A549 (cell line): ENCODE data around the gene TLR6. TPM values are rescaled to one million over a fixed set of nuclear protein-coding genes. Genes with fewer than 3 reads are reported as not detected.

Experiments
- ATAC-seq, 2 experiments: fragments of 200-7000 bp in 1 of 2; fragments of >200 bp in 1 of 2; cut with Nextera tagmentation in 1 of 2; cut with Tn5 transposase in 1 of 2; 3 replicates each; pipeline versions ENCODE4 v1.8.0 to v1.9.1; 2018 to 2020; ENCODE audit warnings: mild to moderate bottlenecking in 1 of 2, moderate library complexity in 1 of 2
- CTCF ChIA-PET: fragments of 300-600 bp; sonication (Branson Sonifier 250); formaldehyde crosslinking; extraction: SDS; loops from one replicate; lab custom pipeline; 2021; ENCODE audit warnings: antibody characterized with exemption, inconsistent platforms; lab: Yijun Ruan, JAX
- POLR2A ChIA-PET: fragments of 350-600 bp; formaldehyde crosslinking; extraction: SDS; loops from one replicate; lab custom pipeline; 2021; ENCODE audit warnings: antibody characterized with exemption, inconsistent platforms; lab: Yijun Ruan, JAX
- DNase-seq, 2 experiments: peaks; one replicate each; pipeline versions ENCODE4 v3.0.0 to v3.0.0-alpha.2; 2011 to 2016; ENCODE audit warnings: low read depth in 1 of 2, low spot score in 1 of 2
- FAIRE-seq: peaks from 2 replicates; lab custom pipeline; 2011; peaks lifted over from hg19 to GRCh38; lab: Jason Lieb, UNC
- H3K27ac ChIP-seq, 2 experiments: fragments of >200 bp; sonication (Bioruptor Twin); formaldehyde crosslinking; 3 replicates each; pipeline ENCODE4 v1.5.1; 2016 to 2017
- H3K4me1 ChIP-seq: fragments of >200 bp; sonication (Bioruptor Twin); formaldehyde crosslinking; 3 replicates; pipeline ENCODE4 v1.6.1; 2016
- H3K4me2 ChIP-seq: fragments of >200 bp; sonication (Bioruptor Twin); formaldehyde crosslinking; 3 replicates; pipeline ENCODE4 v1.6.1; 2016
- H3K4me3 ChIP-seq: fragments of >200 bp; sonication (Bioruptor Twin); formaldehyde crosslinking; 3 replicates; pipeline ENCODE4 v1.5.1; 2016
- H3K9me3 ChIP-seq: fragments of >200 bp; sonication (Bioruptor Twin); formaldehyde crosslinking; 3 replicates; pipeline ENCODE4 v1.6.1; 2016
- BCL3 ChIP-seq: fragments of >200 bp; sonication (Bioruptor Twin); formaldehyde crosslinking; IDR thresholded peaks from 3 replicates; pipeline ENCODE4 v1.6.1; 2016
- BHLHE40 ChIP-seq: IDR thresholded peaks from 2 replicates; pipeline ENCODE4 v1.6.1; 2012; ENCODE audit warnings: low read depth, low read length, inconsistent platforms
- CHD2 ChIP-seq: fragments of 150-350 bp; IDR thresholded peaks from 2 replicates; pipeline ENCODE4 v1.6.1; 2014; ENCODE audit warnings: low read length; ENCODE audit not compliant: partially characterized antibody
- FOSB ChIP-seq: fragments of 250-450 bp; sonication (Bioruptor Pico); IDR thresholded peaks from 2 replicates; pipeline ENCODE4 v1.5.0; 2020; ENCODE audit warnings: mild to moderate bottlenecking, moderate library complexity
- MAFK ChIP-seq: fragments of 450-650 bp; IDR thresholded peaks from 2 replicates; pipeline ENCODE4 v1.6.1; 2014; ENCODE audit not compliant: partially characterized antibody
- MAX ChIP-seq: IDR thresholded peaks from 2 replicates; pipeline ENCODE4 v1.6.1; 2012
- MAZ ChIP-seq: fragments of 150-350 bp; IDR thresholded peaks from 2 replicates; pipeline ENCODE4 v1.6.1; 2014; ENCODE audit warnings: antibody characterized with exemption, low read depth, low read length, borderline replicate concordance
- MYC ChIP-seq: IDR thresholded peaks from 2 replicates; pipeline ENCODE4 v1.6.1; 2012; ENCODE audit warnings: mild to moderate bottlenecking, inconsistent platforms, low read length, improper control_type of control experiment, borderline replicate concordance
- NFE2L2 ChIP-seq: fragments of 150-350 bp; conservative IDR thresholded peaks from 2 replicates; pipeline ENCODE4 v1.6.1; 2014; ENCODE audit warnings: low read length
- PHF8 ChIP-seq: fragments of 200-600 bp; sonication (generic); IDR thresholded peaks from 2 replicates; pipeline ENCODE4 v1.6.1; 2016; ENCODE audit warnings: low read depth, mild to moderate bottlenecking, antibody characterized with exemption, moderate library complexity, borderline replicate concordance
- POLR2AphosphoS2 ChIP-seq: conservative IDR thresholded peaks from 2 replicates; pipeline ENCODE4 v1.6.1; 2012; ENCODE audit warnings: low read length, improper control_type of control experiment, inconsistent platforms
- RAD21 ChIP-seq, 2 experiments: fragments of >200 bp in 1 of 2; sonication (Bioruptor Twin) in 1 of 2; formaldehyde crosslinking in 1 of 2; IDR thresholded peaks in 1 of 2; conservative IDR thresholded peaks in 1 of 2; 2 replicates in 1 of 2; 3 replicates in 1 of 2; pipeline ENCODE4 v1.6.1; 2012 to 2018; ENCODE audit warnings: inconsistent platforms in 1 of 2
- SMC3 ChIP-seq: fragments of >200 bp; sonication (Bioruptor Twin); formaldehyde crosslinking; IDR thresholded peaks from 3 replicates; pipeline ENCODE4 v1.6.1; 2018; ENCODE audit warnings: inconsistent platforms
- TP53 ChIP-seq: fragments of 250-450 bp; sonication (Bioruptor Pico); IDR thresholded peaks from 2 replicates; pipeline ENCODE4 v1.5.0; 2021; ENCODE audit warnings: mild to moderate bottlenecking, moderate library complexity
- ZFP36 ChIP-seq: fragments of 450-650 bp; IDR thresholded peaks from 2 replicates; pipeline ENCODE4 v1.6.1; 2014; ENCODE audit warnings: borderline replicate concordance; ENCODE audit not compliant: partially characterized antibody
- WGBS: methylation state at CpG from one replicate; pipeline ENCODE4 v1.1.6; 2017; ENCODE audit errors: missing lambda C conversion rate; 5-methylcytosine and 5-hydroxymethylcytosine counted together
- polyA minus RNA-seq: library from RNA; depleted of rRNA, polyadenylated mRNA; stranded (reverse); fragments of >200 nt; gene quantifications from 2 replicates; pipeline ENCODE4 v1.2.3, GENCODE V29; 2011; rRNA and poly(A)+ RNA removed
- polyA plus RNA-seq, 4 experiments: library from polyadenylated mRNA; depleted of rRNA in 3 of 4; stranded (reverse); fragments of >200 nt; fragmentation: RNase III in 1 of 4; extraction: RNeasy Plus Mini Kit Qiagen cat#74134 plus additional on column Dnase treatment in 1 of 4; gene quantifications; 2 replicates in 3 of 4; 3 replicates in 1 of 4; pipeline ENCODE4 v1.2.3, GENCODE V29; 2011 to 2017
- TF ChIP-seq, protein P1 (sequence below): fragments of >200 bp; sonication (Bioruptor Twin); formaldehyde crosslinking; IDR thresholded peaks from 2 replicates; pipeline ENCODE4 v1.6.1; 2016
- TF ChIP-seq, protein P2 (sequence below): fragments of >200 bp; sonication (Bioruptor Twin); formaldehyde crosslinking; IDR thresholded peaks from 3 replicates; pipeline ENCODE4 v1.5.1; 2016
- TF ChIP-seq, protein P3 (sequence below): fragments of 150-350 bp; IDR thresholded peaks from 2 replicates; pipeline ENCODE4 v1.6.1; 2014; ENCODE audit warnings: low read depth, mild to moderate bottlenecking, low read length
- TF ChIP-seq, protein P4 (sequence below): fragments of 200-600 bp; sonication (generic); IDR thresholded peaks from 2 replicates; pipeline ENCODE4 v1.6.1; 2016; ENCODE audit warnings: antibody characterized with exemption, mild to moderate bottlenecking, moderate library complexity
- TF ChIP-seq, protein P5 (sequence below): fragments of 450-650 bp; IDR thresholded peaks from 2 replicates; pipeline ENCODE4 v1.6.1; 2014; ENCODE audit warnings: antibody characterized with exemption

The TLR6 gene
- 11.5 and 13.2 TPM in 2 replicates for polyA plus RNA-seq (2011; rRNA removed)
- polyA plus RNA-seq (2012; cell fraction: cytosol; rRNA removed), result 1.4 and 1.5 TPM in 2 replicates
- 2.1 and 3.0 TPM in 2 replicates for polyA plus RNA-seq (2012; cell fraction: nucleus; rRNA removed)
- polyA plus RNA-seq (2017; fragmentation: RNase III; extraction: RNeasy Plus Mini Kit Qiagen cat#74134 plus additional on column Dnase treatment), result 5.2 to 5.9 TPM (median 5.6 TPM) in 3 replicates
- 12.6 and 15.0 TPM in 2 replicates for polyA minus RNA-seq

DNA sequence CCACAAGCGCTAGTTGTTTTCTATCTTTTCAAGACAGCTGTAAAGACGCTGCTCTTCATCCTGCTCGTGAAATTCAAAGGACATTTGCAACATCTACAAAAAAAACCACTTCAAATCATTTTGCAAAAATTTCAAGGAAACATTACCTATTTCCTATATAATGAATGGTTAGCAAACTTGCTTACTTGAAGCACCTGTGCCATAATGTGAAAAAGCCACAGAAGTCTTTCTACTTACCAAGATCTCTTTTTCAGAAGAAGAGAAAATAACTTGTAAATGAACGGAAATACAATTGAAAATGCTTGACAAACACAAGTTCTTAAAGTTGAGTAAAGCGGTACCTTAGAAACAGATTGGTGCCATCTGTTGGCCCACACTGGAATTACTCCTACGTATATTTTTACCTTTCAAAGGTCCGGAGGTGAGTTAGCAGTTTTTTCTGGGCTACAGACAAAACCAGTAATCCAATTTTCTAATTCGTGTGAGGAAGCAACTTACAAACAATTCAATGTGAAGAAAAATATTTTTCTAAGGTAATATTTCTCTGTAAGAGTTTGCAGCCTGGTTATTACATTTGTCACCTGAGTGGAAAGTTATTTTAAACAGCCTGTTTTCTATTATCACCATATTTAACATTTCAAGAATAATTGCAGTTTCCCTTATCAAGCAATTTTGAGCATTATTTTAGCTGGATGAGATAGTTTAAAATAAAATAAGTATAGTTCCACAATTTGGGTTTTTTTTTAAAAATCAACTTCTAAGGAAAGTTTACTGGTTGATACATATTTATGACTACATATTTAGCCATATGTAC is at the start of gene TLR6:
TSS of gene TLR6 (minus strand) at position 294 of the 814 bp plus-strand sequence. CDS start 27,344 bp downstream, outside the sequence.
- ChIA-PET CTCF (interaction anchor here (0.5 to 1.7 kb wide), 8 partner anchors 13 to 1052 kb away, joined by 3 to 8 read pairs (median 4); no protein-coding TSS in a partner anchor), POLR2A (no interaction called here)
- under 1% methylated on average over 8 of the region's 8 CpGs for WGBS
- TF ChIP-seq POLR2AphosphoS2, result no peak
- peak; percentile 73 for TF ChIP-seq MAFK
- TF ChIP-seq BCL3, result no peak
- TF ChIP-seq PHF8, result no peak
- peak; percentile 54; the same call in 2 of the 3 replicates for TF ChIP-seq SMC3
- TF ChIP-seq, protein P1, sequence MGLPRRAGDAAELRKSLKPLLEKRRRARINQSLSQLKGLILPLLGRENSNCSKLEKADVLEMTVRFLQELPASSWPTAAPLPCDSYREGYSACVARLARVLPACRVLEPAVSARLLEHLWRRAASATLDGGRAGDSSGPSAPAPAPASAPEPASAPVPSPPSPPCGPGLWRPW, result no peak
- no peak for TF ChIP-seq FOSB (CRISPR knock-in tag)
- TF ChIP-seq, protein P2, sequence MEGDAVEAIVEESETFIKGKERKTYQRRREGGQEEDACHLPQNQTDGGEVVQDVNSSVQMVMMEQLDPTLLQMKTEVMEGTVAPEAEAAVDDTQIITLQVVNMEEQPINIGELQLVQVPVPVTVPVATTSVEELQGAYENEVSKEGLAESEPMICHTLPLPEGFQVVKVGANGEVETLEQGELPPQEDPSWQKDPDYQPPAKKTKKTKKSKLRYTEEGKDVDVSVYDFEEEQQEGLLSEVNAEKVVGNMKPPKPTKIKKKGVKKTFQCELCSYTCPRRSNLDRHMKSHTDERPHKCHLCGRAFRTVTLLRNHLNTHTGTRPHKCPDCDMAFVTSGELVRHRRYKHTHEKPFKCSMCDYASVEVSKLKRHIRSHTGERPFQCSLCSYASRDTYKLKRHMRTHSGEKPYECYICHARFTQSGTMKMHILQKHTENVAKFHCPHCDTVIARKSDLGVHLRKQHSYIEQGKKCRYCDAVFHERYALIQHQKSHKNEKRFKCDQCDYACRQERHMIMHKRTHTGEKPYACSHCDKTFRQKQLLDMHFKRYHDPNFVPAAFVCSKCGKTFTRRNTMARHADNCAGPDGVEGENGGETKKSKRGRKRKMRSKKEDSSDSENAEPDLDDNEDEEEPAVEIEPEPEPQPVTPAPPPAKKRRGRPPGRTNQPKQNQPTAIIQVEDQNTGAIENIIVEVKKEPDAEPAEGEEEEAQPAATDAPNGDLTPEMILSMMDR, result peak; percentile 70
- peak; percentile 49; the same call in 1 of the 2 replicates for TF ChIP-seq NFE2L2
- no peak for TF ChIP-seq BHLHE40
- peak; percentile 53 for TF ChIP-seq RAD21 (conservative IDR thresholded peaks at IDR 0.05 in 1 of 2, IDR thresholded peaks at IDR 0.05 in 1 of 2)
- no peak for TF ChIP-seq MAZ
- no peak for TF ChIP-seq MYC
- TF ChIP-seq, protein P3, sequence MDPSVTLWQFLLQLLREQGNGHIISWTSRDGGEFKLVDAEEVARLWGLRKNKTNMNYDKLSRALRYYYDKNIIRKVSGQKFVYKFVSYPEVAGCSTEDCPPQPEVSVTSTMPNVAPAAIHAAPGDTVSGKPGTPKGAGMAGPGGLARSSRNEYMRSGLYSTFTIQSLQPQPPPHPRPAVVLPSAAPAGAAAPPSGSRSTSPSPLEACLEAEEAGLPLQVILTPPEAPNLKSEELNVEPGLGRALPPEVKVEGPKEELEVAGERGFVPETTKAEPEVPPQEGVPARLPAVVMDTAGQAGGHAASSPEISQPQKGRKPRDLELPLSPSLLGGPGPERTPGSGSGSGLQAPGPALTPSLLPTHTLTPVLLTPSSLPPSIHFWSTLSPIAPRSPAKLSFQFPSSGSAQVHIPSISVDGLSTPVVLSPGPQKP, result no peak
- TF ChIP-seq MAX, result 0 out of 2 replicates have a peak, but pooled peaks have one; percentile 7
- FAIRE-seq (peak; percentile 87), ATAC-seq (peak in 1 of 2 experiments; percentile 63; a peak in 3 of 6 replicates), DNase-seq (peak in 1 of 2 experiments; percentile 88)
- peak within 1 kb of the TSS; percentile 49 for H3K4me3 ChIP-seq
- H3K4me1 ChIP-seq, result peaks cover 14% of the 10 kb centered on the region
- peak within 1 kb of the TSS; percentile 95 for H3K4me2 ChIP-seq
- H3K27ac ChIP-seq, result peak within 1 kb of the TSS; percentile 85 to 94
- H3K9me3 ChIP-seq, result no peaks in the 10 kb centered on the region

- WGBS, result 93% methylated on average over 10 of the region's 10 CpGs
- Histone ChIP-seq H3K9me3 (no peaks in the 10 kb centered on the region), H3K27ac (no peak overlapping the region), H3K4me2 (no peak overlapping the region), H3K4me1 (peaks cover 23% of the 10 kb centered on the region), H3K4me3 (no peak overlapping the region)
- DNase-seq (no peak), FAIRE-seq (no peak), ATAC-seq (no peak)
- ChIA-PET CTCF (interaction anchor here (0.6 to 1.6 kb wide), 4 partner anchors 7 to 1070 kb away, joined by 3 to 4 read pairs (median 3); no protein-coding TSS in a partner anchor), POLR2A (no interaction called here)
- TF ChIP-seq, protein P4, sequence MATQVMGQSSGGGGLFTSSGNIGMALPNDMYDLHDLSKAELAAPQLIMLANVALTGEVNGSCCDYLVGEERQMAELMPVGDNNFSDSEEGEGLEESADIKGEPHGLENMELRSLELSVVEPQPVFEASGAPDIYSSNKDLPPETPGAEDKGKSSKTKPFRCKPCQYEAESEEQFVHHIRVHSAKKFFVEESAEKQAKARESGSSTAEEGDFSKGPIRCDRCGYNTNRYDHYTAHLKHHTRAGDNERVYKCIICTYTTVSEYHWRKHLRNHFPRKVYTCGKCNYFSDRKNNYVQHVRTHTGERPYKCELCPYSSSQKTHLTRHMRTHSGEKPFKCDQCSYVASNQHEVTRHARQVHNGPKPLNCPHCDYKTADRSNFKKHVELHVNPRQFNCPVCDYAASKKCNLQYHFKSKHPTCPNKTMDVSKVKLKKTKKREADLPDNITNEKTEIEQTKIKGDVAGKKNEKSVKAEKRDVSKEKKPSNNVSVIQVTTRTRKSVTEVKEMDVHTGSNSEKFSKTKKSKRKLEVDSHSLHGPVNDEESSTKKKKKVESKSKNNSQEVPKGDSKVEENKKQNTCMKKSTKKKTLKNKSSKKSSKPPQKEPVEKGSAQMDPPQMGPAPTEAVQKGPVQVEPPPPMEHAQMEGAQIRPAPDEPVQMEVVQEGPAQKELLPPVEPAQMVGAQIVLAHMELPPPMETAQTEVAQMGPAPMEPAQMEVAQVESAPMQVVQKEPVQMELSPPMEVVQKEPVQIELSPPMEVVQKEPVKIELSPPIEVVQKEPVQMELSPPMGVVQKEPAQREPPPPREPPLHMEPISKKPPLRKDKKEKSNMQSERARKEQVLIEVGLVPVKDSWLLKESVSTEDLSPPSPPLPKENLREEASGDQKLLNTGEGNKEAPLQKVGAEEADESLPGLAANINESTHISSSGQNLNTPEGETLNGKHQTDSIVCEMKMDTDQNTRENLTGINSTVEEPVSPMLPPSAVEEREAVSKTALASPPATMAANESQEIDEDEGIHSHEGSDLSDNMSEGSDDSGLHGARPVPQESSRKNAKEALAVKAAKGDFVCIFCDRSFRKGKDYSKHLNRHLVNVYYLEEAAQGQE, result no peak
- TF ChIP-seq, protein P5, sequence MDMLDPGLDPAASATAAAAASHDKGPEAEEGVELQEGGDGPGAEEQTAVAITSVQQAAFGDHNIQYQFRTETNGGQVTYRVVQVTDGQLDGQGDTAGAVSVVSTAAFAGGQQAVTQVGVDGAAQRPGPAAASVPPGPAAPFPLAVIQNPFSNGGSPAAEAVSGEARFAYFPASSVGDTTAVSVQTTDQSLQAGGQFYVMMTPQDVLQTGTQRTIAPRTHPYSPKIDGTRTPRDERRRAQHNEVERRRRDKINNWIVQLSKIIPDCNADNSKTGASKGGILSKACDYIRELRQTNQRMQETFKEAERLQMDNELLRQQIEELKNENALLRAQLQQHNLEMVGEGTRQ, result no peak
- TF ChIP-seq ZFP36, result no peak
- no peak for TF ChIP-seq TP53
- no peak for TF ChIP-seq CHD2
- TF ChIP-seq BCL3, result no peak
These were observed 49.2 kb upstream of the TLR6 start for GRCh38 chr4:38905652-38906385.
